Colonic mucosa (tissue), 4 donors: ENCODE results near the gene CNTNAP5. TPM values are rescaled to one million over a fixed set of nuclear protein-coding genes. Genes with fewer than 3 reads are reported as not detected.

Source experiments
- DNase-seq: peaks from one replicate; pipeline ENCODE4 v3.0.0-alpha.2; 2020
- H3K27ac ChIP-seq: fragments of 200-600 bp; one replicate; pipeline ENCODE4 v1.8.0; 2021
- H3K27me3 ChIP-seq: fragments of 200-600 bp; one replicate; pipeline ENCODE4 v1.8.0; 2021
- H3K36me3 ChIP-seq: fragments of 200-600 bp; one replicate; pipeline ENCODE4 v1.8.0; 2021
- H3K4me1 ChIP-seq: fragments of 200-600 bp; one replicate; pipeline ENCODE4 v1.8.0; 2021; ENCODE audit warnings: mild to moderate bottlenecking
- H3K4me3 ChIP-seq: fragments of 200-600 bp; one replicate; pipeline ENCODE4 v1.8.0; 2021
- H3K9ac ChIP-seq, 2 donors: one replicate each; pipeline ENCODE4 v1.7.0; 2013; ENCODE audit warnings: control low read depth in 2 of 2, low read depth in 2 of 2, low read length in 2 of 2
- H3K9me3 ChIP-seq: fragments of 200-600 bp; one replicate; pipeline ENCODE4 v1.8.0; 2021
- intact Hi-C: fragments of 100-400 bp; cut with DNase I; formaldehyde crosslinking; loops from one replicate; pipeline ENCODE4 v1.14.1; 2022
- total RNA-seq, 2 donors: library from RNA; stranded (reverse); fragmentation: NEBNext Ultra II Directional in 1 of 2; extraction: Animal tissue kit (Norgen Biotek cat#: 25700) in 1 of 2; gene quantifications; one replicate each; pipeline ENCODE4 v1.2.1, GENCODE V29; 2021
- TF ChIP-seq, protein P1 (sequence below): fragments of 200-600 bp; IDR thresholded peaks from one replicate; pipeline ENCODE4 v1.8.0; 2022; ENCODE audit warnings: antibody characterized with exemption, mild to moderate bottlenecking
- donor health status: healthy.
- donor health status: DM: no; HTN: no; CAD: no.
- donor health status: DM: no; HTN: no; CAD: no.

Gene CNTNAP5
- total RNA-seq, 2 donors from 2014 or later, result 0.35 TPM; not detected in 1

DNA sequence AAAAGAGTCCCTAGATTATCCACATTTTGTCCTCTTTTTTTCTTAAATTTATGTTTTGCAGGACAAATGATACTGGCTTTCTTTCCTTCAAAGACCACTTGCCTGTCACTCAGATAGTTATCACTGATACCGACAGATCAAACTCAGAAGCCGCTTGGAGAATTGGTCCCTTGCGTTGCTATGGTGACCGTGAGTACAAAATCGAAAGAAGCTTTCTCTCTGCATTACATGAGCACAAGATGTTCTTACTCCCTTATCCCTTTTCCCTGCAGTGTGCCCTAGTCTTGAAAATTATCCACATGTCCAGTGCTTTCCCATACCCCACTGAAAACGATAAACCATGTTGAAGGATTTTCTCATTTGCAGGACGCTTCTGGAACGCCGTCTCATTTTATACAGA, 738.5 kb downstream of the CNTNAP5 start:
- H3K27ac ChIP-seq, result no peak overlapping the region
- no peak overlapping the region for H3K9ac ChIP-seq
- no peaks in the 10 kb centered on the region for H3K9me3 ChIP-seq
- no peaks in the 10 kb centered on the region for H3K27me3 ChIP-seq
- DNase-seq, result no peak
- no peaks in the 10 kb centered on the region for H3K4me1 ChIP-seq
- TF ChIP-seq, protein P1, sequence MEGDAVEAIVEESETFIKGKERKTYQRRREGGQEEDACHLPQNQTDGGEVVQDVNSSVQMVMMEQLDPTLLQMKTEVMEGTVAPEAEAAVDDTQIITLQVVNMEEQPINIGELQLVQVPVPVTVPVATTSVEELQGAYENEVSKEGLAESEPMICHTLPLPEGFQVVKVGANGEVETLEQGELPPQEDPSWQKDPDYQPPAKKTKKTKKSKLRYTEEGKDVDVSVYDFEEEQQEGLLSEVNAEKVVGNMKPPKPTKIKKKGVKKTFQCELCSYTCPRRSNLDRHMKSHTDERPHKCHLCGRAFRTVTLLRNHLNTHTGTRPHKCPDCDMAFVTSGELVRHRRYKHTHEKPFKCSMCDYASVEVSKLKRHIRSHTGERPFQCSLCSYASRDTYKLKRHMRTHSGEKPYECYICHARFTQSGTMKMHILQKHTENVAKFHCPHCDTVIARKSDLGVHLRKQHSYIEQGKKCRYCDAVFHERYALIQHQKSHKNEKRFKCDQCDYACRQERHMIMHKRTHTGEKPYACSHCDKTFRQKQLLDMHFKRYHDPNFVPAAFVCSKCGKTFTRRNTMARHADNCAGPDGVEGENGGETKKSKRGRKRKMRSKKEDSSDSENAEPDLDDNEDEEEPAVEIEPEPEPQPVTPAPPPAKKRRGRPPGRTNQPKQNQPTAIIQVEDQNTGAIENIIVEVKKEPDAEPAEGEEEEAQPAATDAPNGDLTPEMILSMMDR, result no peak
- no peak overlapping the region for H3K4me3 ChIP-seq
- H3K36me3 ChIP-seq, result no peaks in the 10 kb centered on the region
- intact Hi-C loops, result no loop called here

DNA sequence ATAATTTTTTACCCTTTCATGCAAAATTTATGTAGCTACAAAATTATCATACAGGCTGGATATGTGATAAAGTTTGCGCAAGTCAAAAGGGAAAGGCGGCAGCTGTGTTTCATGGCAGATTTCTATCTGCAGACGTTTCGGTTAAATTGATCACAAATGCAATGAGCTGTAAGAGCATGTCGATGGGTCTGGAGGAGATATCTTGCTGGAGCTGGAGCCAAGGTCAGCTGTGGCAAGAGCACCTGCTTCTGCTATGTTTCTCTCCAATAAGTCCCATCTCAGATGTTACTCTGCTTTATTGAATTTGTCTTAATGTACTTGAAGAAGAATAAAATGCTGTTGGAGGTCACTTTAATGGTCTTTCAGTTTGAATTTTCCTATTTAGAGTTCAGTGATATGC, 749.7 kb downstream of the CNTNAP5 start:
- Histone ChIP-seq H3K27me3 (no peaks in the 10 kb centered on the region), H3K27ac (no peak overlapping the region), H3K36me3 (no peaks in the 10 kb centered on the region), H3K4me3 (no peak overlapping the region), H3K9me3 (no peaks in the 10 kb centered on the region), H3K9ac (no peak overlapping the region), H3K4me1 (no peaks in the 10 kb centered on the region)
- TF ChIP-seq, protein P1, result no peak
- intact Hi-C loops, result no loop called here
- DNase-seq, result no peak

DNA sequence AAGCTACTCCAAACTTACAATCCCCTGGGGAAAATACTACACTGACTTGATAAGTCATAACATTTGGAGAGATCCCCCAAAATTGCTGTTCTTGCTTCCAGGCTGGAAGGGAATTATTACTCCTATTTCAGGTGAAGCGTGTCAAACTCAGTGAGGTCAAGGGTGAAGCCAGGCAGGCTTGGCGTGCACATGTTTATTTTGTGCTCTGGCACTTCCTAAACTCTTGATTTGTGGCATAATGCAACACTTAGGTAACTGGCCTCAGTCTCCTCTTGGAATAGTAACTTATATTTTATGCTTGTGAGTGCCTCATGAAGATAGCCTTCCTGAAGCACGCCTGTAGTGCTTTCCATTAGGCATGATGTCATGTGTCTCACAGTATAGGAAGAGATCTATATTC, 751.2 kb downstream of the CNTNAP5 start:
- H3K27me3 ChIP-seq, result no peaks in the 10 kb centered on the region
- no peak overlapping the region for H3K9ac ChIP-seq
- H3K4me1 ChIP-seq, result no peaks in the 10 kb centered on the region
- no peaks in the 10 kb centered on the region for H3K36me3 ChIP-seq
- intact Hi-C loops, result no loop called here
- no peak for DNase-seq
- no peak overlapping the region for H3K27ac ChIP-seq
- H3K9me3 ChIP-seq, result no peaks in the 10 kb centered on the region
- no peak overlapping the region for H3K4me3 ChIP-seq
- TF ChIP-seq, protein P1, result no peak

DNA sequence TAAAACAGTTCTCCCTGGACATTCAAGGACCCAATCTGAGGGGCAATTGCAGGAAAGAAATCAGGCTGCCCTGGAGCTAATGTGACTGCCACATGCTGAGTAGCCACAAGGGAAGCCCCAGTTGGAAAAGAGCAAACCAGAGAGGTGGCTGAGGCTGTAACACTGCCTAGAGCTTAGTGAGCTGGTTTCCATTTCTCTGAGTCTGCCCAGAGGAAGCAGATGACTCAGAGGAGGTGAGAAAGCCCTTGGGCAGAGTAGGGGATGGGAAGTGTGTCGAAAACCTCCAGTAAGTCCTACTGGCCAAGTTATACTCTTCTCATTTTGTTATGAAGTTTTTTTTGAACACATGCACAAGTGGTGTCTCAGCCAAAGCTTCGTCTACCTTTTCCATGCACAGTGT, 753.0 kb downstream of the CNTNAP5 start:
- H3K9ac ChIP-seq, result no peak overlapping the region
- H3K27ac ChIP-seq, result no peak overlapping the region
- TF ChIP-seq, protein P1, result no peak
- no peaks in the 10 kb centered on the region for H3K4me1 ChIP-seq
- H3K9me3 ChIP-seq, result no peaks in the 10 kb centered on the region
- DNase-seq, result no peak
- H3K36me3 ChIP-seq, result no peaks in the 10 kb centered on the region
- H3K4me3 ChIP-seq, result no peak overlapping the region
- H3K27me3 ChIP-seq, result no peaks in the 10 kb centered on the region
- intact Hi-C loops, result no loop called here

DNA sequence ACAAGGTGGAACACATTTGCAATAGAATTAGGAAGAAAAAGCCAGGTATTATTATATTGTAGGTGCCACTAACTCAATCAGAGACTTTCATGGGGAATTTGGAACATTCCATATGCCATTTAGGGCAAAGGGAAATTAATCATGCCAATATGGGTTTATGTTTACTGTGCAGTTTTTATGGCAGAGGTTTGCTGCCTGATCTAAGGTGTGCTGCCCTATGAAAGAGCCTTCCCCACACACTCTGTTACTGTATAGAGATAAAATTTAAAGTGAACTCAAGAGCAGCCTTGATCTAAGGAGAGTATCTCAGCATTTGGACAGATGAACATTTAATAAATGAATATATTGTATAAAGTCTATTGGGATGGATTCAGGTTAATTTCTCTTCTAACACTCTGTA, 771.6 kb downstream of the CNTNAP5 start:
- TF ChIP-seq, protein P1, result no peak
- H3K27me3 ChIP-seq, result no peaks in the 10 kb centered on the region
- H3K9me3 ChIP-seq, result no peaks in the 10 kb centered on the region
- H3K27ac ChIP-seq, result no peak overlapping the region
- no peak overlapping the region for H3K4me3 ChIP-seq
- no peak for DNase-seq
- no peak overlapping the region for H3K9ac ChIP-seq
- intact Hi-C loops, result no loop called here
- H3K36me3 ChIP-seq, result no peaks in the 10 kb centered on the region
- H3K4me1 ChIP-seq, result no peaks in the 10 kb centered on the region

DNA sequence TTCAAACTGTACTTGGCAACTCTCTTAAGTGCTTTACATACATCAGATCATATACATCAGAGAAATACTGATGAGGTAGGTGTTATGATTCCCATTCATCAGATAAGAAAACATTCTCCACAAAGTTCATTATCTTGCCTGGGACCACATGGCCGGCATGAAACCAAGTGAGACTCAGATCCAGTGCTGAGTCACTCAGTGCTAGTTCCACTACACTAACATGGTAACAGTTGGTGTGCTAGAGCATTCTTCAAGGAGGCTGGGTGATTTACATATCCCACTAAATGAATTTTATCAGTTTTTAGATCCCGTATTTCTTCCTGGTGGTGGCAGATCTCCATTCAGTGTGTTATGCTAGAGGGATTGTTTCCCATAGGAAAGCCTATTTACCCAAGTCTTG, 772.0 kb downstream of the CNTNAP5 start:
- intact Hi-C loops, result no loop called here
- Histone ChIP-seq H3K9me3 (no peaks in the 10 kb centered on the region), H3K27me3 (no peaks in the 10 kb centered on the region), H3K4me1 (no peaks in the 10 kb centered on the region), H3K36me3 (no peaks in the 10 kb centered on the region), H3K27ac (no peak overlapping the region), H3K4me3 (no peak overlapping the region), H3K9ac (no peak overlapping the region)
- DNase-seq, result no peak
- TF ChIP-seq, protein P1, result no peak
